ENCODE data around the gene PDLIM3. TPM values are rescaled to one million over a fixed set of nuclear protein-coding genes. Genes with fewer than 3 reads are reported as not detected.

The PDLIM3 gene
- total and polyA plus RNA-seq, 2 of the 13 experiments (the other 11 are each of a cell fraction or from before 2014, with no cell fraction given): 5.9 to 14.0 TPM

GRCh38 chr4:185524888-185525863 is 10.1 kb downstream of the PDLIM3 start:
- no peak for FAIRE-seq
- no peak for DNase-seq (ENCODE audit: low spot score)
- in situ Hi-C loops (cut with HindIII; ENCODE audit: extremely low pct_ligation_motif_present, low pct_unique_long_range_greater_than_20kb) (no loop called here), intact Hi-C loops (cut with micrococcal nuclease; ENCODE audit: unreplicated experiment) (no loop called here)
- ChIA-PET CTCF (ENCODE audit: low intra/inter-chr PET ratio, low total read pairs) (no interaction called here), POLR2A (interaction anchor here (0.7 kb wide), 1 partner anchor 11 kb away, joined by 4 read pairs; no protein-coding TSS in a partner anchor)
- TF ChIP-seq E2F5 (CRISPR knock-in tag; conservative IDR thresholded peaks at IDR 0.05) (no peak), FOSL2 (CRISPR knock-in tag; IDR thresholded peaks at IDR 0.05) (peak; percentile 49), JUND (CRISPR knock-in tag; IDR thresholded peaks at IDR 0.05) (no peak), SRSF9 (IDR thresholded peaks at IDR 0.05; ENCODE audit: borderline replicate concordance, insufficient read depth, low read depth, low read length, poor library complexity, severe bottlenecking) (no peak)
- ATAC-seq: no peak
- H3K4me2 ChIP-seq (ENCODE audit: low read depth, low read length): no peak overlapping the region
- H3K27ac ChIP-seq (ENCODE audit: extremely low read length, insufficient read depth, low read length): no peak overlapping the region
- no peaks in the 10 kb centered on the region for H4K20me1 ChIP-seq (ENCODE audit: insufficient read depth, low read length)
- no peaks in the 10 kb centered on the region for H3K79me2 ChIP-seq (ENCODE audit: insufficient read depth, low read length)
- no peaks in the 10 kb centered on the region for H3K4me1 ChIP-seq (ENCODE audit: insufficient read depth, low read length)
- no peaks in the 10 kb centered on the region for H3K9me3 ChIP-seq (ENCODE audit: low read length)
- 0 out of 5 replicates have a peak, but pooled peaks cover 0 to 4% of the 10 kb centered on the region in 2 experiments for H3K27me3 ChIP-seq (ENCODE audit: control insufficient read depth in 1 of 2, insufficient read depth in 2 of 2, low read length in 2 of 2)
- 38% methylated on average over 5 of the region's 5 CpGs for WGBS (ENCODE audit: low lambda C conversion rate)
- H2AFZ ChIP-seq (ENCODE audit: low read length): no peak overlapping the region
- H3K4me3 ChIP-seq (replicated peaks in 1 of 3; ENCODE audit: insufficient read depth in 1 of 3, low read depth in 2 of 3, low read length in 3 of 3): no peak overlapping the region
- 0 out of 5 replicates have a peak, but pooled peaks cover 0 to 4% of the 10 kb centered on the region in 2 experiments for H3K36me3 ChIP-seq (replicated peaks in 1 of 2; ENCODE audit: control insufficient read depth in 1 of 2, insufficient read depth in 2 of 2, low read length in 2 of 2)
- no TSS peak for BruUV-seq (replicated peaks)
- H3K9ac ChIP-seq (ENCODE audit: insufficient read depth, low read depth, low read length): no peak overlapping the region

GRCh38 chr4:185523862-185524261 is 11.4 kb downstream of the PDLIM3 start:
- no peak for DNase-seq (ENCODE audit: low spot score)
- H3K36me3 ChIP-seq (replicated peaks in 1 of 2; ENCODE audit: control insufficient read depth in 1 of 2, insufficient read depth in 2 of 2, low read length in 2 of 2): 0 out of 5 replicates have a peak, but pooled peaks cover 0 to 4% of the 10 kb centered on the region in 2 experiments
- peak; percentile 45; the same call in 1 of the 3 replicates for ATAC-seq
- H3K27me3 ChIP-seq (ENCODE audit: control insufficient read depth in 1 of 2, insufficient read depth in 2 of 2, low read length in 2 of 2): no peaks in the 10 kb centered on the region; a peak in 1 of 5 replicates
- H2AFZ ChIP-seq (ENCODE audit: low read length): no peak overlapping the region
- H4K20me1 ChIP-seq (ENCODE audit: insufficient read depth, low read length): no peaks in the 10 kb centered on the region
- in situ Hi-C loops (cut with HindIII; ENCODE audit: extremely low pct_ligation_motif_present, low pct_unique_long_range_greater_than_20kb): no loop called here
- H3K27ac ChIP-seq (ENCODE audit: extremely low read length, insufficient read depth, low read length): no peak overlapping the region
- intact Hi-C loops (cut with micrococcal nuclease; ENCODE audit: unreplicated experiment): no loop called here
- no peak overlapping the region for H3K9ac ChIP-seq (ENCODE audit: insufficient read depth, low read depth, low read length)
- FAIRE-seq: no peak
- H3K79me2 ChIP-seq (ENCODE audit: insufficient read depth, low read length): no peaks in the 10 kb centered on the region
- H3K4me2 ChIP-seq (ENCODE audit: low read depth, low read length): no peak overlapping the region
- 76% methylated on average over 7 of the region's 7 CpGs for WGBS (ENCODE audit: low lambda C conversion rate)
- CTCF ChIA-PET (ENCODE audit: low intra/inter-chr PET ratio, low total read pairs): no interaction called here
- POLR2A ChIA-PET: no interaction called here
- H3K4me1 ChIP-seq (ENCODE audit: insufficient read depth, low read length): no peaks in the 10 kb centered on the region
- H3K9me3 ChIP-seq (ENCODE audit: low read length): no peaks in the 10 kb centered on the region
- H3K4me3 ChIP-seq (replicated peaks in 1 of 3; ENCODE audit: insufficient read depth in 1 of 3, low read depth in 2 of 3, low read length in 3 of 3): no peak overlapping the region
- no TSS peak for BruUV-seq (replicated peaks)
- TF ChIP-seq ZNF660 (CRISPR knock-in tag; IDR thresholded peaks at IDR 0.05; ENCODE audit: borderline replicate concordance, low read depth) (no peak), ZNF780A (CRISPR knock-in tag; IDR thresholded peaks at IDR 0.05) (no peak), HNRNPUL1 (IDR thresholded peaks at IDR 0.05; ENCODE audit: low read depth, low read length) (no peak), CHD2 (IDR thresholded peaks at IDR 0.05; ENCODE audit: low read depth, low read length) (no peak), ZNF281 (CRISPR knock-in tag; IDR thresholded peaks at IDR 0.05; ENCODE audit: borderline replicate concordance) (no peak)
